Prostate gland (tissue), 2 donors: ENCODE results near the gene PARPBP.

Experiments
- CTCF ChIP-seq, 4 experiments: fragments of 200-600 bp in 2 of 4; fragments of 450-650 bp in 2 of 4; sonication (generic) in 2 of 4; IDR thresholded peaks; 1 replicate in 3 of 4; 2 replicates in 1 of 4; pipeline ENCODE4 v1.5.1; 2016 to 2019; ENCODE audit warnings: antibody characterized with exemption in 4 of 4, mild to moderate bottlenecking in 2 of 4, moderate library complexity in 2 of 4
- POLR2A ChIP-seq: fragments of 450-650 bp; IDR thresholded peaks from one replicate; pipeline ENCODE4 v1.6.1; 2016; ENCODE audit warnings: antibody characterized with exemption, mild to moderate bottlenecking

- no peak for TF ChIP-seq CTCF (IDR thresholded peaks at IDR 0.05)
- no peak for TF ChIP-seq POLR2A
Observed at GRCh38 chr12:102093319-102093718, 26.7 kb upstream of the PARPBP start.
